Measurements from ENCODE around the gene HNRNPK. TPM values are rescaled to one million over a fixed set of nuclear protein-coding genes. Genes with fewer than 3 reads are reported as not detected.
A peak's percentile ranks its signal among the peaks of the same experiment; 100 is the strongest.

HNRNPK gene
- total RNA-seq, 2 experiments from 2014 or later: 656 to 688 TPM

- no peak overlapping the region for H3K4me3 Mint-ChIP-seq
- H3K27me3 Mint-ChIP-seq: no peaks in the 10 kb centered on the region
- TF ChIP-seq CTCF (IDR thresholded peaks at IDR 0.05): no peak
- ChIA-PET CTCF (no interaction called here), POLR2A (interaction anchor here (1.0 to 5.9 kb wide), 3 partner anchors 12 to 14 kb away, joined by 4 to 77 read pairs (median 19); partner anchors contain the start of genes HNRNPK and RMI1)
- H3K27ac Mint-ChIP-seq: peak overlapping the region; percentile 31
- intact Hi-C loops (cut with DNase I, micrococcal nuclease): no loop called here
- no peak for DNase-seq
- ATAC-seq (ENCODE audit: poor library complexity): peak; percentile 28
- peaks cover 54% of the 10 kb centered on the region for H3K36me3 Mint-ChIP-seq (ENCODE audit: low read depth)
- no peaks in the 10 kb centered on the region for H3K9me3 ChIP-seq (ENCODE audit: control insufficient read depth in 1 of 2, insufficient read depth in 1 of 2, low read length in 2 of 2)
- H3K4me1 ChIP-seq (ENCODE audit: insufficient read depth, low read length): no peaks in the 10 kb centered on the region
- peaks cover 46% of the 10 kb centered on the region for H3K36me3 ChIP-seq (ENCODE audit: insufficient read depth, low read length)
- no peaks in the 10 kb centered on the region for H3K27me3 ChIP-seq (ENCODE audit: control insufficient read depth in 1 of 2, insufficient read depth in 2 of 2, low read length in 2 of 2)
- H3K9me3 Mint-ChIP-seq: no peaks in the 10 kb centered on the region
- no peak overlapping the region for H3K4me3 ChIP-seq (ENCODE audit: low read length)
- peaks cover 17% of the 10 kb centered on the region for H3K4me1 Mint-ChIP-seq (ENCODE audit: low read depth)
- H3K27ac ChIP-seq (ENCODE audit: low read depth in 1 of 2, low read length in 2 of 2): no peak overlapping the region
Measured at GRCh38 chr9:83966209-83966582, 13.8 kb downstream of the HNRNPK start.

GRCh38 chr9:83965350-83966208 is 14.4 kb downstream of the HNRNPK start:
- no peak overlapping the region for H3K4me3 Mint-ChIP-seq
- Histone ChIP-seq H3K36me3 (ENCODE audit: insufficient read depth, low read length) (peaks cover 39% of the 10 kb centered on the region), H3K9me3 (ENCODE audit: control insufficient read depth in 1 of 2, insufficient read depth in 1 of 2, low read length in 2 of 2) (no peaks in the 10 kb centered on the region), H3K4me1 (ENCODE audit: insufficient read depth, low read length) (no peaks in the 10 kb centered on the region), H3K27ac (ENCODE audit: low read depth in 1 of 2, low read length in 2 of 2) (no peak overlapping the region), H3K4me3 (ENCODE audit: low read length) (no peak overlapping the region), H3K27me3 (ENCODE audit: control insufficient read depth in 1 of 2, insufficient read depth in 2 of 2, low read length in 2 of 2) (no peaks in the 10 kb centered on the region)
- no peak for TF ChIP-seq CTCF (IDR thresholded peaks at IDR 0.05)
- peak; percentile 39 for ATAC-seq (ENCODE audit: poor library complexity)
- H3K9me3 Mint-ChIP-seq: no peaks in the 10 kb centered on the region
- DNase-seq: no peak
- peaks cover 48% of the 10 kb centered on the region for H3K36me3 Mint-ChIP-seq (ENCODE audit: low read depth)
- H3K4me1 Mint-ChIP-seq (ENCODE audit: low read depth): peaks cover 14% of the 10 kb centered on the region
- CTCF ChIA-PET: no interaction called here
- intact Hi-C loops (cut with DNase I, micrococcal nuclease): loop anchor here in 1 of 2 experiments (2.0 kb wide), 1 partner anchor 13 kb away; no protein-coding TSS in a partner anchor
- POLR2A ChIA-PET: interaction anchor here (5.9 kb wide), 1 partner anchor 13 kb away, joined by 77 read pairs; the partner anchor contains the start of genes HNRNPK and RMI1
- peak overlapping the region; percentile 31 for H3K27ac Mint-ChIP-seq
- no peaks in the 10 kb centered on the region for H3K27me3 Mint-ChIP-seq

- H3K4me3 Mint-ChIP-seq: no peak overlapping the region
- H3K27me3 Mint-ChIP-seq: no peaks in the 10 kb centered on the region
- Histone ChIP-seq H3K36me3 (ENCODE audit: insufficient read depth, low read length) (peaks cover 33% of the 10 kb centered on the region), H3K4me1 (ENCODE audit: insufficient read depth, low read length) (no peaks in the 10 kb centered on the region), H3K4me3 (ENCODE audit: low read length) (no peak overlapping the region), H3K9me3 (ENCODE audit: control insufficient read depth in 1 of 2, insufficient read depth in 1 of 2, low read length in 2 of 2) (no peaks in the 10 kb centered on the region), H3K27ac (ENCODE audit: low read depth in 1 of 2, low read length in 2 of 2) (no peak overlapping the region), H3K27me3 (ENCODE audit: control insufficient read depth in 1 of 2, insufficient read depth in 2 of 2, low read length in 2 of 2) (no peaks in the 10 kb centered on the region)
- H3K9me3 Mint-ChIP-seq: no peaks in the 10 kb centered on the region
- peaks cover 11% of the 10 kb centered on the region for H3K4me1 Mint-ChIP-seq (ENCODE audit: low read depth)
- H3K36me3 Mint-ChIP-seq (ENCODE audit: low read depth): peaks cover 42% of the 10 kb centered on the region
- ChIA-PET POLR2A (interaction anchor here (1.2 to 5.9 kb wide), 2 partner anchors 8 to 14 kb away, joined by 7 to 77 read pairs; partner anchors contain the start of genes HNRNPK and RMI1), CTCF (interaction anchor here (0.7 kb wide), 1 partner anchor 332 kb away, joined by 3 read pairs; no protein-coding TSS in a partner anchor)
- intact Hi-C loops (cut with DNase I, micrococcal nuclease): loop anchor here in 1 of 2 experiments (2.0 kb wide), 1 partner anchor 14 kb away; no protein-coding TSS in a partner anchor
- TF ChIP-seq CTCF (IDR thresholded peaks at IDR 0.05): no peak
- H3K27ac Mint-ChIP-seq: peak overlapping the region; percentile 31
- DNase-seq (peak in 1 of 14 experiments; percentile 15), ATAC-seq (ENCODE audit: poor library complexity) (peak; percentile 27)
Measured at GRCh38 chr9:83964973-83965349, 15.1 kb downstream of the HNRNPK start.

Data from CD4-positive, alpha-beta T cell (primary cell).